HL-60/S4 (cell line): Measurements from ENCODE around the gene LMLN.
"Not testable (repeated sequence)": the region's sequence is repeated elsewhere in the genome, so short reads cannot be mapped to it uniquely, and the experiment has no call there.

Experiments
- in situ Hi-C: fragments of 300-500 bp; cut with MboI; formaldehyde crosslinking; loops from 2 replicates; pipeline ENCODE4 v1.14.3; 2022; ENCODE audit warnings: low sequenced_read_pairs

The LMLN gene

DNA sequence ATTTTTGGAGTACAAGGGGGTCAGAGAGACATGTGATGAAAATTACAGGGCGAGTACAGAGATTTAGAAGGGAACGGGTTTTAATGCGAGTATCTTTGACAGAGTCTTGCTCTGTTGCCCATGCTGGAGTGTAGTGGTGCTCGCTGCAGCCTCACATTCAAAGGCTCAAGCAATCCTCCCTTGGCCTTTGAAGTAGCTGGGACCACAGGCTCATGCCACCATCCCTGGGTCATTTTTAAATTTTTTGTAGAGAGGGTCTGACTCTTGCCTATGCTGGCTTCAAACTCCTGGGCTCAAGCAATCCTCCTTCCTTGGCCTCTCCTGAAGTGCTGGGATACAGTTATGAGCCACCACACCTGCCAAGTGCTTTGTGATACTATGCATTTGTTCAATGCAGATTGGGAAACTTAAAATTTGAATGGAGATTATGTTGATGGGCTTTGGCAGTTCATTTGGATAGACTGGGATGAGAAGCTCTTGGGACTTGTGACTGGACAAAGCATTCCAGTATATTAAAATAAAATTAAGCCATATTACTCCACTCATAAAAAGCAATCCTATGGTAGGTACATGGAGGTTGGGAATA is 4.0 kb upstream of the LMLN start:
- in situ Hi-C loops: no loop called here

DNA sequence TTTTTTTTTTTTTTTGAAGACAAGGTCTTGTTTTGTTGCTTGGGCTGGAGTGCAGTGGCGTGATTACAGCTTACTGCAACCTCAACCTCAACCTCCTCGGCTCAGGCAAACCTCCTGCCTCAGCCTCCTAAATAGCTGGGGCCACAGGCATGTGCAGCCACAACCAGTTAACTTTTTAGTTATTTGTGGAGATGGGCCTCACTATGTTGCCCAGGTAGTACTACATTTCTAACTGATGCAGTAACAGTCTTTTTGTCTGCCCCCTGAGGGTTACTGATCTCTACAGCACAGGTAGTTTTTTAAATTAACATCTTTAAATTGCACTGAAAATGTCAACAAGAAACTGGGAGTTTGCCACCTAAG is 3.4 kb upstream of the LMLN start:
- in situ Hi-C loops: no loop called here

DNA sequence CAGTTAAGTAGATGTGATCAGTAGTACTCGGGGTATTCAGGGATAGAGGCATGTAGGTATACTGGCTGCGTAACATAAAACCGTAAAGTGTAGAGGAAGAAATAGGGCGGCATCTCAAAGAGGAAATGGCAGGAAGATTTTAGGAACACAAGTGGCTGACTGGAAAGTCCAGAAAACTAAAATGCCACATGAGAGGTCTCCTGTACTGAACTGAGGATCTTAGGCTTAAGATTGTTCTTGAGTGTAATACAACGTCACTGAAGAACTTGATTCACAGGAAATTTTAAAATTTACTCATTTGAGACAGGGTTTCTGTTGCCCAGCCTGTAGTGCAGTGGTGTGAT is 2.3 kb upstream of the LMLN start:
- in situ Hi-C loops: no loop called here

DNA sequence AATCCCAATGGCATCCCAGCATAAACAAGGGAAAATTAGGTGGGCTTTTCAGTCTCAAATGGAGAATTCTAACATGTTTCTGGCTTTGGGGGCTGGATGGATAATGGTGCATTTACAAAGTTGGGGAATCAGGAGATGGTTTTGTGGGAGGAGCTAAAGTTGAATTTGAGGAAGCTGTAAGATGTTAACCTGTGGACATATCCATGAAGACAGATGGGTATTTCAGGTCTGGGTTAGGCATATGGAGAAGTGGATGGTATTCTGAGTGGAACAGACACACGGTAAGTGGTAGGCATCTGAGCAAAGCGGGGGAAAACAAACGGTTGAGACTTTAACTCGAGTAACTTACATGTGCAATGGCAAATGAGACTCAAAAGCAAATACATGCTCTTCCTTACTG is 1.7 kb upstream of the LMLN start:
- in situ Hi-C loops: no loop called here

DNA sequence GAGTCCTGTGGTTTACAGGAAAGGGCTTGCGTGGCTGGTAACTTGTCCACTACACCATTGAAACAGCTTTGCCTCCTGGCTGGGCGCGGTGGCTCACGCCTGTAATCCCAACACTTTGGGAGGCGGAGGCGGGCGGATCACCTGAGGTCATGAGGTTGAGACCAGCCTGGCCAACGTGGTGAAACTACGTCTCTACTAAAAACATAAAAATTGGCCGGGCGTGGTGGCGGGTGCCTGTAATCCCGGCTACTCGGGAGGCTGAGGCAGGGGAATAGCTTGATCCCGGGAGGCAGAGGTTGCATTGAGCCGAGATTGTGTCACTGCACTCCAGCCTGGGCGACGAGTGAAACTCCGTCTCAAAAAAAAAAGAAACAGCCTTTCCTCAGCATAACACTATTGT is 1.2 kb upstream of the LMLN start:
- in situ Hi-C loops: not testable (repeated sequence)

DNA sequence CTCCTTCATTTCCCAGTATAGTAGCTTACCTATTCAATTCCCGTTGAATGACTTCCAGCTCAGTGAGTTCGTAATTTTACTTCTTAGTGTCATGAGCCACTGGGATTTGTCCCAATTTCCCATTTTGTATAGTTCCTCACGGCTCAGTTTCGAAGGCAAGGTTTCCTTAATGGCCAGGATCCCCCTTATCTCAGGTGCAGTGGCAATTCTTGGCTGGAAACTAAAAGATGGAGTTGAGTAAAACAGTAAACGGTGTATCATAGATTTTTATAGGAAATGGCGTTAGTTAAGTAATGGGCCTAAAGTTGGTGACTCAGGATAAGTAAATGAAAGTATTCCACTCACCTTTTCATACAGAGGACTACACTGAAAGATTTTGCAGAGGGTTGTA is 522 bp upstream of the LMLN start:
- in situ Hi-C loops: no loop called here

DNA sequence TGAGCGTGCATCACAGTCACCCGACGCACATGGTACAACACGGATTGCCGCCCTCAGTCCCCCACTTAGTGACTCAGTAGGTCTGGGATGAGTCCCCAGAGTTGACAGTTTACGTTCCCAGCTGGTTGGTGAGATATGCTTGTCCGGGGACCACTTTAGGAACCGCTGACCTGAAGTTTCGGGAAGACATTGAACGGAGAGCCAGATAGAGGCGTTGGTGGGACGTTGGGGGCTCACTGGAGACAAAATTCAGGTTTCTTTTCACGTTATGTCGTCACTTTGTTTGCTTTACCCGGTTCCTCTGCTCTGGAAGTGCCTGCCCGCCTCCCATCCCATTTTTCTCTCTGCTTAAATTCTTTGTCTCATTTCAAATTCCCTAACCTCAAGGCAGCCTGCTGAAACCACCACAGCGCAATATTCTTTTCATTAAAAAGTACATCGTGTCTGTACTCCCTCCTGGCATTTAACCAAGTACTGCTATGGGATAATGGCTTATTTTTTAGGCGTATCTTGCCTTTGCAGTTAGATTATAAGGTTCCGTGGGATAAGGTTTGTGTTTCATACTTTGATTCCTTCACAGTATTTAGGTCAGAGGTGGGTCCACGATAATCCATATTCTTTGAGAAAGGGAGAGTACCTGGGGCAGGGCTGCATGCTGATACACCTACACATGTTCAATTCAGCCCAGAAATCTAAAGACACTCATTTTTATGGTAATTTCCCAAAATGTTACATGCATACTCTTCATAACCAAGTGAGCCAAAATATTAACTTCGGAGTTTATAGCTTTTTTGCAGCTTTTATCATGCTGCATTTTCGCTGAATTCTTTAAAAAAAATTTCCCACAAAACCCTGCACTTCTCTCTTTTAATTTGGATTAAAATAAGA is 921 bp downstream of the LMLN start:
- in situ Hi-C loops: no loop called here

DNA sequence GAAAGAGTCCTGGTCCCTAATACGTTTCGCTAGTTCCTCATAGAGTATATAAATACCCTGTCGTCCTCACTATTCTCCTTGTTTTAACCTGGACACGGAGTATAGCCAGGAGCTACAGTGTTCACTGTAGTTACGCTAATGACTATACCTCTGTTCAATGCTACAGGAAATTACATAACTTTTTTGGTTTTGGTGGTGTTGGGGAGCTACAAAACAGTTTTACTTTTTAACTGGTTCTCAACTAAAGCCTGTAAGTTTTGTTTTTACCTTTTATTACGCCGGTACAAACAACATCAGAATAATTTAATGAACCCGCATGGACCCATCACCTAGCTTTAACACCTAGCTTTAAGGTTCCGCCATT is 1.5 kb downstream of the LMLN start:
- in situ Hi-C loops: no loop called here

DNA sequence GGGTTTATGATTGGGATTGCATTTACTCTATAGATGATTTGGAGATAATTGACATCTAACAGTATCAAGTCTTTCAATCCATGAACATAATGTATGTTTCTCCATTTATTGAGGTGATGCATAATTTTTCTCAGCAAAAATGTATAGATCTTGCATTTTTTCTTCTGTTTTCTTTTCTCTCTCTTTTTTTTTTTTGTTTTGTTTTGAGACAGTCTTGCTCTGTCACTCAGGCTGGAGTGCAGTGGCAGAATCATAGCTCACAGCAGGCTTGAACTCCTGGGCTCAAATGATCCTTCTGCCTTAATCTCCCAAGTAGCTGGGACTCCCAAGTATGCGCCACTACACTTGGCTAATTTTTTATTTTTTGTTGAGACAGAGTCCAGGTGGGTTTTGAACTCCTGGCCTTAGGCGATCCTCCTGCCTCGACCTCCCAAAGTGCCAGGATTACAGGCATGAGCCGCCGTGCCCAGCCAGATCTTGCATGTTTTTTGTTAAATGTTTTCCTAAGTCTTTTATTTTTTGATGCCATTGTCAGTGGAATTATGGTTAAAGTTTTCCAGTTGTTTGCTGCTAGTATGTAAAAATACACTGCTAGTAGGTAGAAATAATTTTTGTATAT is 3.1 kb downstream of the LMLN start:
- in situ Hi-C loops: no loop called here

DNA sequence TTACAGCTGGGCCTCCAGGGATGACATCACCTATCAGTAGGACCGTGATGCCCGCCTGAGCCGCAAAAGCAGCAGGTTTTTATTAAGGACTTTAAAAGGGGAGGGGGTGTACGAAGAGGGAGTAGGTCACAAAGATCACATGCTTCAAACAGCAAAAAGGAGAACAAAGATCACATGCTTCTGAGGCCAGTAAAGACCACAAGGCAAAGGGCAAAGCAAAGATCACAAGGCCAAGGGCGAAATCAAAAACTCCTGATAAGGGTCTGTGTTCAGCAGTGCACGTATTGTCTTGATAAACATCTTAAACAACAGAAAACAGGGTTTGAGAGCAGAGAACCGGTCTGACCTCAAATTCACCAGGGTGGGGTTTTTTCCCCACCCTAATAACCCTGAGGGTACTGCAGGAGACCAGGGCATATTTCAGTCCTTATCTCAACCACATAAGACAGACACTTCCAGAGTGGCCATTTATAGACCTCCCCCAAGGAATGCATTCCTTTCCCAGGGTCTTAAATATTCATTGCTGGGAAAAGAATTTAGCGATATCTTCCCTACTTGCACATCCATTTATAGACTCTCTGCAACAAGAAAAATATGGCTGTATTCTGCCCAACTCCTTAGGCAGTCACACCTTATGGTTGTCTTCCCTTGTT is 7.4 kb downstream of the LMLN start:
- in situ Hi-C loops: not testable (repeated sequence)

DNA sequence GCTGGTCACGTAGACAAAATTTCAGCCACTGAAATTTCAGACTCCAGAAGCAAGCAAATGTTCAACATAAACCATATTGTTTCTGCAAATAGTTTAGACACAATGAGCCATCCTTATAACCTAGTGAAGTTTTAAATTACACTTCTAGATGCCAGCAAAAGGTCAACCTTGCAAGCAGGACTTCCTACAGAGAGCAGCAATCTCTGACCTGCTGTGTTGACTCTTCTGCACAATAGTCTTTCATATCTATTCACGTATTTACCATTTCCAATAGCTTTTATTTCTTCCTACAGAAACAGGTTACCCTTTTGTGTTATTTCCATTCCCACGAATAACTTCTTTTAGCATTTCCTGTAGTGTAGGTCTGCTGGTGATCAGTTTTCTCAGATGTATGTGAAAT is 10.6 kb downstream of the LMLN start:
- in situ Hi-C loops: no loop called here

DNA sequence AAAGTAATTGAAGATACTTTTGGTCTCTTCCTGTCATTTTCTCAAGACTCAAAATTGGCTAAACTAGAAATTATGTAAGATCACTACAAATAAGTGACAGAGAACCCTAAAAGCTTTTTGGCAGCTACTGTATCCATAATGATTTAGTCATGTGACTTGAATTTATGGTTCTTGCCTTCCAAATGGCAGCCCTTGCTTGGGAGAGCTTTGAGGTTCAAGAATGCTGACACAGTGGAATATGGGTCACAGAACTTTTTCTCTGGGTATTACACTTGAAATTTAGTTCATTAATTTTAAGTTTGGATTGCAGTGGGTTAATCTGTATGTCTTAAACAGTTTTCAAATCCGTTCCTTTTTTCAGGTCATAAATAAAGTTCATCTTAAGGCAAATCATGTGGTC is 14.0 kb downstream of the LMLN start:
- in situ Hi-C loops: no loop called here

DNA sequence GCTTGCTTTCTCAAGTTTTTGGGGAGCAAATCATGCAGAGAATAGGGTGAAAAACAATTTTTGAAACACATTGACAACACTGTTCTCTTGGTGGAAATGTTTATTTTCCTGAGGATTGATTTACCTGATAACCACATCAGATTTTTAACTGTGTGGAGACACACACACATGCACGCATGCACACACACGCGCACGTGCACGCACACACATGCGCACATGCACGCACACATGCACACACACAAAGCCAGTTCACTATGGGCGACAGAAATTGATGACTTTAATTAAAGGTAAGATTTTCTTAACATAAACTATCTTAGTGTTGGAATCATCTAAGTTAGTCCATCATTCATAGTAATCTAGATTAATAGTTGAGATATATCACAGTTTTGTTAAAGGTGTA is 15.3 kb downstream of the LMLN start:
- in situ Hi-C loops: no loop called here

DNA sequence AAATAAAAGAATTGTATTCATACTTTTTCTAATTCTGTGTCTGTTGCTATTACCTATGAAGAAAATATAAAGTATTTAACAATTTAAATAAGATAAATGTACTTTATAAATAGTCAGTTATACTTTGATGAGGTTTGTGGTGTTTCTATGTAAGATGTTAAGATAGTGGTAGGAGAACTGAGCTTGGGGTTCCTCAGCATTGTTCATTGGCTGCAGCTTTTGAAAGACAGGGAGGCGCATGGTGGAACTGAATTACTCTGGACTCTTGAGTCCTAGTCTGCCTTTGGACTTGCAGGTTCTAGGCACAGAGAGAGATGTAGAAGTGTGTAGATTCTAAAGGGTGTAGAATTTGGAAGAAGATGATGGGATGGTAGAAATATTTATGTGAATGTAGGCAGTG is 23.1 kb downstream of the LMLN start:
- in situ Hi-C loops: no loop called here

DNA sequence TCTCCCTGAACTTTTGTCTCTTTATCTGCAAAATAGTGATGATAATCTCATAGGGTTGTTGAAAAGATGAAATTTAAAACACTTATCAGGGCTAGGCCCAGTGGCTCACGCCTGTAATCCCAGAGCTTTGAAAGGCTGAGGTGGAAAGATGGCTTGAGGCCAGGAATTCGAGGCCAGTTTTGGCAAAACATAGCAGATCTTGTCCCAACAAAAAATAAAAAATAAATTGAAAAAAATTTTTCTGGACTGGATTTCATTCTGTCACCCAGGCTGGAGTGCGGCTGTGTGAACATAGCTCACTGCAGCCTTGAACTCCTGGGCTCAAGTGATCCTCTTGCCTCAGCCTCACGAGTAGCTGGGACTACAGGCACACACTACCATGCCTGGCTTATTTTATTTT is 29.6 kb downstream of the LMLN start:
- in situ Hi-C loops: no loop called here

DNA sequence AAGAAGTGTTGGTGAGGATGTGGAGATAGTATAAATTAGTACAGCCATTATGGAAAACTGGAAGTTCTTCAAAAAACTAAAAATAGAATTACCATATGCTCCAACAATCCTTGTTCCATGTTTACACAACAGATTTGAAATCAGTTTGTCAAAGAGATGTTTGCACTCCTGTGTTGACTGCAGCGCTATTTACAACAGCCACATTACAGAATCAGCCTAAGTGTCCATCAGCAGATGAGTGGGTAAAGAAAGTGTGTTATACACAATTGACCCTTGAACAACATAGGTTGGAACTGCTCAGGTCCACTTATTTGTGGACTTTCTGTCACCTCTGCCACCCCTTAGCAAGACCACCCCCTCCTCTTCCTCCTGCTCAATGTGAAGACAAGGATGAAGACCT is 34.7 kb downstream of the LMLN start:
- in situ Hi-C loops: no loop called here

DNA sequence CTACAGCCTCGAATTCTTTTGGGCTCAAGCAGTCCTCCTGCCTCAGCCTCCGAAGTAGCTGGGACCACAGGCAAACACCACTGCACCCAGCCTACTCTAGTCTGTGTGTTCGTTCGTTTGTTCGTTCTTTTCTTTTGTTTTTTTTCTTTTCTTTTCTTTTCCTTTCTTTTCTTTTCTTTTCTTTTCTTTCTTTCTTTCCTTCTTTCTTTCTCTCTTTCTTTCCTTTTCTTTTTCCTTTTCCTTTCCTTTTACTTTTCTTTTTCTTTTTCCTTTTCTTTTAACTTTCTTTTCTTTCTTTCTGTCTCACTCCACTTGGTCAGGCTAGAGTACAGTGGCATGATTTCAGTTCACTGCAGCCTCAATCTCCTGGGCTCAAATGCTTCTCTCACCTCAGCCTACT is 36.8 kb downstream of the LMLN start:
- in situ Hi-C loops: no loop called here

DNA sequence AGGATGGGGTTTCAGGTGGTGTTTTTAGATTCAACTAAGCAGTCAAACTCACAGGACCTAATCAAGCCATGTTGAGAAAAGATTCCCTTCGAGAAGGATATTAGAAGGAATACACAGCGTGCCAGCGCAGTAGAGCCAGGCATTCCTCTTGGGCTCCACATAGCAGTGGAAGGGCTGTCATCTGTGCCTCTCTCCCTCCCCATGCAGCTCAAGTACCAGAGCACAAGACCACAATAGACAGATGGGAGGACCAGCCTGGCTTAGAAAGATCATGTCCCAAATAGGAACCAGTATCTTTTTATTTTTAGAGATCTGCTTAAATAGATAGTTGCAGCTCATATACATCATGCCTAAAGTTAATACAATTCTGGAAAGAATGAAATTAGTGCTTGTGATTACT is 37.9 kb downstream of the LMLN start:
- in situ Hi-C loops: no loop called here

DNA sequence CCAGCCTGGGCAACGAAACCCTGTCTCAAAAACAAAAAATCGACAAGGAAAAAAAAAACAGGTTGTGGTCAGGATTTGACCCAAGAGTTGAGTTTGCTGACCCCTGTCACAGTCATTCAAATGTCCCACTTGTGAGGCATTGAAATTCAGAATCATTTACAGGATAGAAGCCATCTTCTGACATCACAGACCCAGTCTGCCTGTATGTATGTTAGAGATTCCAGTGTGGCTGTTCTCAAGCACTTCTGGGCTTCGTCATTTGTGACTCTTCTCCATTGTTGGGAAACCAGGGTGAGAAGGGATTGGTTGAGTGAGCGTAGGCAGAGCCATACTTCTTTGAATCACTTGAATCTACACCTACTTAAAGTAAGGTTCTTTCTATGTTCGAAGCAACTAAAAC is 57.1 kb downstream of the LMLN start:
- in situ Hi-C loops: no loop called here

DNA sequence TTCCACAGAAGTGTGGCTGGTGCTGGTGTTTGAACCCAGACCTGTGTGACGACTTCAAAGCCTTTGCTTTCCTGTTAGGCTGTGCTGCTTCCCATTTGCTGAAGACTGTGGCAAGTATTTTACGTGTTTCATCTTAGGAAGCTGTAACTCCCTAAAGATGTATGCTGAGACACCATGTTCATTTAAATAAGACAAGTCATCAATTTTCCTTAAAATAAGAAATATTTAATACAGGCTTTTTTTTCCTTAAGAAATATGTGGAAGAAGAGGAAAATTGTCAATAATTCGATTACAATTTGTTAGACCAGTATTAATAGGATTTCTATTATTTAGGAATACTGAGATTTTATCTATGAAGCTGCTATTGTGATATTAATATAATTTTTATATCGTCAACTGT is 58.4 kb downstream of the LMLN start:
- in situ Hi-C loops: no loop called here

DNA sequence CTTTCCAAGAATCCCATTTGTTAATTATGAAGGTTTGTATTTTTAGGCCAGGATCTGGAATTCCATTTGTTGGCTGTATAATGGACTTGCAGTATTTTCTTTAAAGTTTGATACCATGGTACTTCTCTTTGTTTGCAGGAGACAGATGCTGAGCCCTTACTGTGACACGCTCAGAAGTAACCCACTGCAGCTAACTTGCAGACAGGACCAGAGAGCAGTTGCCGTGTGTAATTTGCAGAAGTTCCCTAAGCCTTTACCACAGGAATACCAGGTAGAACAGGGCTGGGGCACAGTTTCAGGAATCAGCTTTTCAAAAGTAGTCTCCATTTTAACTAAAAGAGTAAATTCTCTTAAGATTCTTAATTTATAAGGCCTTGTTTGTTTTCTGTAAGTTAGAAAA is 59.1 kb downstream of the LMLN start:
- in situ Hi-C loops: no loop called here

DNA sequence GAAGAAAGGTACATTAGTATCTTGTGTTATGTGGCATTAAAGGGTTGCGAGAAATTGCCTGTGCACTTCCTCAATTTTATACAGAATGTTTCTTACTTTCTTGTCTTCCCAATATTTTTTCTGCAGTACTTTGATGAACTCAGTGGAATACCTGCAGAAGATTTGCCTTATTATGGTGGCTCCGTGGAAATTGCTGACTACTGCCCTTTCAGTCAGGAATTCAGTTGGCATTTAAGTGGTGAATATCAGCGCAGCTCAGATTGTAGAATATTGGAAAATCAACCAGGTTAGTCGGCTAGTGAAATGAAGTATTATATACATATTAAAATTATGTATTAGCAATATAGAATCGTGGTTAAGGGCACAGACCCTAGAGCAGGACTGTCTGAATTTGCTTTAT is 61.3 kb downstream of the LMLN start:
- in situ Hi-C loops: no loop called here
